ENCODE data around the gene SLC6A12. TPM values are rescaled to one million over a fixed set of nuclear protein-coding genes. Genes with fewer than 3 reads are reported as not detected.
A peak's percentile ranks its signal among the peaks of the same experiment; 100 is the strongest.
"Not testable (repeated sequence)": the region's sequence is repeated elsewhere in the genome, so short reads cannot be mapped to it uniquely, and the experiment has no call there.

The SLC6A12 gene
- total RNA-seq, 4 donors from 2014 or later, result 0.13 TPM; not detected in 3

GRCh38 chr12:237026-237815, 23.3 kb upstream of the SLC6A12 start:
- Histone ChIP-seq H3K27ac (no peak overlapping the region), H3K27me3 (no peaks in the 10 kb centered on the region), H3K4me3 (no peak overlapping the region), H3K36me3 (no peaks in the 10 kb centered on the region), H3K4me1 (peaks cover 14 to 18% of the 10 kb centered on the region in 2 donors), H3K9me3 (no peaks in the 10 kb centered on the region)
- intact Hi-C loops (cut with DNase I; ENCODE audit: low total_unique reads), result no loop called here
- no peak for TF ChIP-seq POLR2A (IDR thresholded peaks at IDR 0.05)
- no peak for TF ChIP-seq CTCF (IDR thresholded peaks at IDR 0.05 in 4 of 5, conservative IDR thresholded peaks at IDR 0.05 in 1 of 5)
- no peak for ATAC-seq
- in situ Hi-C loops (cut with MboI; ENCODE audit: low sequenced_read_pairs in 4 of 4), result no loop called here
- DNase-seq, result no peak

- no peak for ATAC-seq
- no peak for TF ChIP-seq CTCF (IDR thresholded peaks at IDR 0.05 in 4 of 5, conservative IDR thresholded peaks at IDR 0.05 in 1 of 5)
- no peak for TF ChIP-seq POLR2A (IDR thresholded peaks at IDR 0.05)
- in situ Hi-C loops (cut with MboI; ENCODE audit: low sequenced_read_pairs in 4 of 4), result no loop called here
Observed at GRCh38 chr12:236445-236844, 22.5 kb upstream of the SLC6A12 start.

GRCh38 chr12:235967-236366, 22.0 kb upstream of the SLC6A12 start:
- H3K9me3 ChIP-seq; H3K27ac ChIP-seq; H3K36me3 ChIP-seq; DNase-seq; intact Hi-C loops (cut with DNase I; ENCODE audit: low total_unique reads); ATAC-seq; H3K4me3 ChIP-seq; in situ Hi-C loops (cut with MboI; ENCODE audit: low sequenced_read_pairs in 4 of 4); H3K27me3 ChIP-seq: not testable (repeated sequence)
- peaks cover 14 to 20% of the 10 kb centered on the region in 2 donors for H3K4me1 ChIP-seq

More at GRCh38 chr12:236445-236844, 22.5 kb upstream of the SLC6A12 start:
- Histone ChIP-seq H3K27me3 (no peaks in the 10 kb centered on the region), H3K36me3 (no peaks in the 10 kb centered on the region), H3K27ac (no peak overlapping the region), H3K9me3 (no peaks in the 10 kb centered on the region), H3K4me1 (peaks cover 14 to 18% of the 10 kb centered on the region in 2 donors), H3K4me3 (no peak overlapping the region)
- intact Hi-C loops (cut with DNase I; ENCODE audit: low total_unique reads), result no loop called here
- no peak for DNase-seq

DNA sequence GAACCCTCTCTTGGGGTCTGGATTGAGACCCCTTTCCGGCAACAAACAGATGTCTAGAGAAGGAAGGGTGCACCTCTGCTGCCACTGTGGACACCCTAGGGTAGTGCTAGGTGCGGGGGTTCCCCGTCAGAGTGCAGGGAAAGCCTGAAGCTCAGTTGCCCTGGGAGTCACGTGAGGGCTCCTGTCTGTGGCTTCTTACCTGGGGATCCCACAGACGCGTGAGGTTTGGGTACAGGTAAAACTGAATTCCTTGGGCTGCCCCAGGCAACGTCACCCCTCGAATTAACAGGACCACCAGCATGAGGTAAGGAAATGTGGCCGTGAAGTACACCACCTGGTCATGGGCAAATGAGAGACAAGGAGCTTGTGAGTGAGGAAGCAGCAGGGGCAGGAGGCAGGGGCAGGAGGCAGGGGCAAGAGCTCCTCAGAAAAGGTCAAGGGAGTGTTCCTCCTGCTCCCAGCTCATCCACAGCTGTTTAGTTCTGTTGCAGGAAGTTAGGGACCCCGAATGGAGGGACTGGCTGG, 21.0 kb upstream of the SLC6A12 start:
- in situ Hi-C loops (cut with MboI; ENCODE audit: low sequenced_read_pairs in 4 of 4), result no loop called here
- Histone ChIP-seq H3K27ac (no peak overlapping the region), H3K27me3 (no peaks in the 10 kb centered on the region), H3K4me3 (no peak overlapping the region), H3K9me3 (no peaks in the 10 kb centered on the region), H3K36me3 (no peaks in the 10 kb centered on the region), H3K4me1 (peaks cover 14 to 30% of the 10 kb centered on the region in 2 donors)
- ATAC-seq, result no peak
- DNase-seq, result no peak
- intact Hi-C loops (cut with DNase I; ENCODE audit: low total_unique reads), result no loop called here
- TF ChIP-seq POLR2A (IDR thresholded peaks at IDR 0.05) (no peak), CTCF (IDR thresholded peaks at IDR 0.05 in 4 of 5, conservative IDR thresholded peaks at IDR 0.05 in 1 of 5) (no peak)

GRCh38 chr12:234019-234418, 20.1 kb upstream of the SLC6A12 start:
- Histone ChIP-seq H3K4me1 (peaks cover 14 to 32% of the 10 kb centered on the region in 2 donors), H3K36me3 (no peaks in the 10 kb centered on the region), H3K27ac (peak overlapping the region; percentile 53 to 73 (median 59)), H3K27me3 (no peaks in the 10 kb centered on the region), H3K4me3 (no peak overlapping the region), H3K9me3 (no peaks in the 10 kb centered on the region)
- in situ Hi-C loops (cut with MboI; ENCODE audit: low sequenced_read_pairs in 4 of 4) (no loop called here), intact Hi-C loops (cut with DNase I; ENCODE audit: low total_unique reads) (no loop called here)
- TF ChIP-seq CTCF (IDR thresholded peaks at IDR 0.05 in 4 of 5, conservative IDR thresholded peaks at IDR 0.05 in 1 of 5) (no peak), POLR2A (IDR thresholded peaks at IDR 0.05) (no peak)
- no peak for DNase-seq
- ATAC-seq, result no peak

Measured in gastrocnemius medialis (tissue), 4 donors.